GM23338 (cell line): Measurements from ENCODE around the gene ZNF143. TPM values are rescaled to one million over a fixed set of nuclear protein-coding genes. Genes with fewer than 3 reads are reported as not detected.

ENCODE experiments used
- ATAC-seq: fragments of 200-7000 bp; cut with Tn5 transposase; 3 replicates; pipeline ENCODE4 v1.9.1; 2020
- DNase-seq: peaks from one replicate; pipeline ENCODE4 v3.0.0-alpha.2; 2015; ENCODE audit warnings: low spot score
- H2AFZ ChIP-seq: fragments of 200-600 bp; sonication (generic); 2 replicates; pipeline ENCODE4 v1.8.0; 2016; ENCODE audit warnings: antibody characterized with exemption, mild to moderate bottlenecking, moderate library complexity
- H3F3A ChIP-seq: fragments of 200-600 bp; sonication (generic); replicated peaks from 2 replicates; pipeline ENCODE4 v1.8.0; 2017; ENCODE audit warnings: antibody characterized with exemption, mixed run types, low read depth
- H3K27ac ChIP-seq: fragments of 200-600 bp; sonication (generic); 2 replicates; pipeline ENCODE4 v1.6.1; 2016; ENCODE audit warnings: low read depth
- H3K27me3 ChIP-seq: fragments of 200-600 bp; sonication (generic); 2 replicates; pipeline ENCODE4 v1.8.0; 2016; ENCODE audit warnings: mild to moderate bottlenecking, mixed run types, moderate library complexity; ENCODE audit not compliant: insufficient read depth
- H3K36me3 ChIP-seq: fragments of 200-600 bp; sonication (generic); 2 replicates; pipeline ENCODE4 v1.8.0; 2016; ENCODE audit warnings: mild to moderate bottlenecking; ENCODE audit not compliant: insufficient read depth
- H3K4me1 ChIP-seq: fragments of 200-600 bp; sonication (generic); 2 replicates; pipeline ENCODE4 v1.8.0; 2016; ENCODE audit warnings: mild to moderate bottlenecking, moderate library complexity; ENCODE audit not compliant: insufficient read depth
- H3K4me2 ChIP-seq: fragments of 200-600 bp; sonication (generic); 2 replicates; pipeline ENCODE4 v1.7.1; 2017; ENCODE audit warnings: mixed run types
- H3K4me3 ChIP-seq: fragments of 200-600 bp; sonication (generic); 2 replicates; pipeline ENCODE4 v1.6.1; 2016; ENCODE audit warnings: mixed run types
- H3K79me2 ChIP-seq: fragments of 200-600 bp; sonication (generic); replicated peaks from 2 replicates; pipeline ENCODE4 v1.8.0; 2017; ENCODE audit warnings: mild to moderate bottlenecking; ENCODE audit not compliant: insufficient read depth
- H3K9me2 ChIP-seq: fragments of 200-600 bp; sonication (generic); 2 replicates; pipeline ENCODE4 v1.8.0; 2017; ENCODE audit not compliant: insufficient read depth
- H4K20me1 ChIP-seq: fragments of 200-600 bp; sonication (generic); replicated peaks from 2 replicates; pipeline ENCODE4 v1.8.0; 2017; ENCODE audit warnings: mild to moderate bottlenecking; ENCODE audit not compliant: insufficient read depth
- H3K27ac Mint-ChIP-seq: 2 replicates; pipeline ENCODE4 v1.8.0; 2020; ENCODE audit warnings: inconsistent platforms, mild to moderate bottlenecking, moderate library complexity, mixed read lengths
- H3K27me3 Mint-ChIP-seq: 3 replicates; pipeline ENCODE4 v1.8.0; 2022; ENCODE audit warnings: low read depth, mild to moderate bottlenecking, moderate library complexity, mixed read lengths, inconsistent platforms; ENCODE audit not compliant: insufficient read depth, poor library complexity
- H3K36me3 Mint-ChIP-seq: 3 replicates; pipeline ENCODE4 v1.8.0; 2021; ENCODE audit warnings: low read depth, mild to moderate bottlenecking, inconsistent platforms, moderate library complexity, mixed read lengths
- H3K4me1 Mint-ChIP-seq: 3 replicates; pipeline ENCODE4 v1.8.0; 2020; ENCODE audit warnings: mild to moderate bottlenecking, inconsistent platforms, mixed read lengths
- H3K4me3 Mint-ChIP-seq: 3 replicates; pipeline ENCODE4 v1.8.0; 2021; ENCODE audit warnings: moderate library complexity, mild to moderate bottlenecking, inconsistent platforms, mixed read lengths
- H3K9me3 Mint-ChIP-seq: 3 replicates; pipeline ENCODE4 v1.8.0; 2020; ENCODE audit warnings: moderate library complexity, mild to moderate bottlenecking, inconsistent platforms, mixed read lengths
- CREB1 ChIP-seq: fragments of 250-450 bp; sonication (Bioruptor Pico); IDR thresholded peaks from 2 replicates; pipeline ENCODE4 v1.5.0; 2020; ENCODE audit warnings: low read depth, mild to moderate bottlenecking, moderate library complexity
- ETS1 ChIP-seq: IDR thresholded peaks from 2 replicates; pipeline ENCODE4 v1.6.1; 2016; ENCODE audit warnings: antibody characterized with exemption
- EZH2 ChIP-seq: fragments of 200-600 bp; sonication (generic); IDR thresholded peaks from one replicate; pipeline ENCODE4 v1.8.0; 2017; ENCODE audit warnings: antibody characterized with exemption, mild to moderate bottlenecking, low read depth; ENCODE audit not compliant: unreplicated experiment
- EZH2phosphoT487 ChIP-seq: fragments of 200-600 bp; sonication (generic); IDR thresholded peaks from one replicate; pipeline ENCODE4 v1.8.1; 2018; ENCODE audit warnings: antibody characterized with exemption; ENCODE audit not compliant: unreplicated experiment
- JUNB ChIP-seq: IDR thresholded peaks from one replicate; pipeline ENCODE4 v1.6.1; 2016; ENCODE audit warnings: antibody characterized with exemption; ENCODE audit not compliant: unreplicated experiment
- NANOG ChIP-seq: IDR thresholded peaks from 2 replicates; pipeline ENCODE4 v1.6.1; 2016; ENCODE audit warnings: antibody characterized with exemption, borderline replicate concordance
- POLR2AphosphoS5 ChIP-seq: IDR thresholded peaks from 2 replicates; pipeline ENCODE4 v1.6.1; 2016; ENCODE audit warnings: antibody characterized with exemption, low read depth
- REST ChIP-seq: IDR thresholded peaks from one replicate; pipeline ENCODE4 v1.6.1; 2018; ENCODE audit warnings: antibody characterized with exemption; ENCODE audit not compliant: unreplicated experiment
- STAT1 ChIP-seq: IDR thresholded peaks from one replicate; pipeline ENCODE4 v1.6.1; 2016; ENCODE audit warnings: antibody characterized with exemption; ENCODE audit not compliant: unreplicated experiment
- ZNF114 ChIP-seq: fragments of 250-450 bp; sonication (Bioruptor Pico); IDR thresholded peaks from 2 replicates; pipeline ENCODE4 v1.5.0; 2020; ENCODE audit warnings: mild to moderate bottlenecking, moderate library complexity
- ZNF331 ChIP-seq: fragments of 250-450 bp; sonication (Bioruptor Pico); IDR thresholded peaks from 2 replicates; pipeline ENCODE4 v1.5.0; 2020; ENCODE audit warnings: low read depth, mild to moderate bottlenecking, moderate library complexity
- ZNF462 ChIP-seq: fragments of 250-450 bp; sonication (Bioruptor Pico); IDR thresholded peaks from 2 replicates; pipeline ENCODE4 v1.5.0; 2020; ENCODE audit warnings: mild to moderate bottlenecking, moderate library complexity
- polyA plus RNA-seq: library from polyadenylated mRNA; unstranded; fragments of >200 nt; fragmentation: Nextera tagmentation; extraction: Ambion mirVana; gene quantifications from 2 replicates; pipeline ENCODE4 v1.2.1, GENCODE V29; 2016
- total RNA-seq: library from RNA; depleted of rRNA; stranded (reverse); fragments of >200 nt; shearing (Covaris generic); gene quantifications from 2 replicates; pipeline ENCODE4 v1.2.3, GENCODE V29; 2014
- TF ChIP-seq, protein P1 (sequence below), 2 experiments: fragments of 200-600 bp in 1 of 2; sonication (generic) in 1 of 2; conservative IDR thresholded peaks; 2 replicates each; pipeline versions ENCODE4 v1.5.1 to v1.6.1; 2016 to 2017; ENCODE audit warnings: antibody characterized with exemption in 2 of 2, low read depth in 2 of 2, mild to moderate bottlenecking in 2 of 2, moderate library complexity in 1 of 2

The ZNF143 gene
- total and polyA plus RNA-seq, 2 experiments from 2014 or later = 33.5 to 44.2 TPM

DNA sequence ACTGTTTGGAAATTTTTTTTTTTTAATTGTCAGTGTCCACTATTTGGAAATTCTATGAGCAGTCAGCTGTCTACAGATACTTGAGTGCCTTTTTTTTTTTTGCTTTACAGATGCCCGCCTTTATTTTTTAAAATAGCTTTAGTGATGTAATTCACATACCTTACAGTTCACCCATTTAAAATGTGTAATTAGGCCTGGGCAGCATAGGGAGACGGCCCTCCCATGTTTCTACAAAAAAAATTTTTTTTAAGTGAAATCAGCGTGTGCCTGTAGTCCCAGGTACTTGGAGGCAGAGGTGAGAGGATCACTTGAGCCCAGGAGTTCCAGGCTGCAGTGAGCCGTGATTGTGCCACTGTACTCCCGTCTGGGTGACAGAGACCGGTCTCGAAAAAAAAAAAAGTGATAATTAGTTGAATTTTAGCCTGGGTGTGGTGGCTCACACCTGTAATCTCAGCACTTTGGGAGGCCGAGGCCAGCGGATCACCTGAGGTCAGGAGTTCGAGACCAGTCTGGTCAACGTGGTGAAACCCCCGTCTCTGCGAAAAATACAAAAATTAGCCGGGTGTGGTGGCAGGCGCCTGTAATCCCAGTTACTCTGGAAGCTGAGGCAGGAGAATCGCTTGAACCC, 1.5 kb downstream of the ZNF143 start:
- ATAC-seq (no peak), DNase-seq (peak; percentile 14)
- Mint-ChIP-seq H3K9me3 (no peaks in the 10 kb centered on the region), H3K27me3 (peaks cover 7% of the 10 kb centered on the region), H3K36me3 (peaks cover 8% of the 10 kb centered on the region; the same call in 2 of the 3 replicates), H3K4me3 (peak overlapping the region; percentile 99), H3K27ac (peak overlapping the region; percentile 89), H3K4me1 (peaks cover 12% of the 10 kb centered on the region; the same call in 2 of the 3 replicates)
- Histone ChIP-seq H3K27me3 (no peaks in the 10 kb centered on the region), H3F3A (no peaks in the 10 kb centered on the region), H3K4me2 (peak overlapping the region; percentile 83), H4K20me1 (no peaks in the 10 kb centered on the region), H3K4me3 (peak overlapping the region; percentile 72), H3K27ac (peak overlapping the region; percentile 99), H3K4me1 (0 out of 2 replicates have a peak, but pooled peaks cover 3% of the 10 kb centered on the region), H3K36me3 (no peaks in the 10 kb centered on the region), H3K9me2 (no peaks in the 10 kb centered on the region), H3K79me2 (peaks cover 74% of the 10 kb centered on the region), H2AFZ (no peak overlapping the region)
- TF ChIP-seq POLR2AphosphoS5 = no peak
- no peak for TF ChIP-seq EZH2
- TF ChIP-seq STAT1 = no peak
- no peak for TF ChIP-seq NANOG
- TF ChIP-seq REST = no peak
- TF ChIP-seq JUNB = no peak
- no peak for TF ChIP-seq ZNF462
- TF ChIP-seq CREB1 (CRISPR knock-in tag) = no peak
- TF ChIP-seq ETS1 = no peak
- no peak for TF ChIP-seq ZNF331 (CRISPR knock-in tag)
- TF ChIP-seq ZNF114 (CRISPR knock-in tag) = no peak
- TF ChIP-seq, protein P1, sequence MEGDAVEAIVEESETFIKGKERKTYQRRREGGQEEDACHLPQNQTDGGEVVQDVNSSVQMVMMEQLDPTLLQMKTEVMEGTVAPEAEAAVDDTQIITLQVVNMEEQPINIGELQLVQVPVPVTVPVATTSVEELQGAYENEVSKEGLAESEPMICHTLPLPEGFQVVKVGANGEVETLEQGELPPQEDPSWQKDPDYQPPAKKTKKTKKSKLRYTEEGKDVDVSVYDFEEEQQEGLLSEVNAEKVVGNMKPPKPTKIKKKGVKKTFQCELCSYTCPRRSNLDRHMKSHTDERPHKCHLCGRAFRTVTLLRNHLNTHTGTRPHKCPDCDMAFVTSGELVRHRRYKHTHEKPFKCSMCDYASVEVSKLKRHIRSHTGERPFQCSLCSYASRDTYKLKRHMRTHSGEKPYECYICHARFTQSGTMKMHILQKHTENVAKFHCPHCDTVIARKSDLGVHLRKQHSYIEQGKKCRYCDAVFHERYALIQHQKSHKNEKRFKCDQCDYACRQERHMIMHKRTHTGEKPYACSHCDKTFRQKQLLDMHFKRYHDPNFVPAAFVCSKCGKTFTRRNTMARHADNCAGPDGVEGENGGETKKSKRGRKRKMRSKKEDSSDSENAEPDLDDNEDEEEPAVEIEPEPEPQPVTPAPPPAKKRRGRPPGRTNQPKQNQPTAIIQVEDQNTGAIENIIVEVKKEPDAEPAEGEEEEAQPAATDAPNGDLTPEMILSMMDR (conservative IDR thresholded peaks at IDR 0.05; ENCODE audit: low read depth in 2 of 2) = no peak
- no peak for TF ChIP-seq EZH2phosphoT487
